Parathyroid adenoma (tissue), 2 donors: ENCODE results near the gene PRMT3.
"Not testable (repeated sequence)": the region's sequence is repeated elsewhere in the genome, so short reads cannot be mapped to it uniquely, and the experiment has no call there.

Experiments
- H2AFZ ChIP-seq: fragments of 300-600 bp; sonication (generic); one replicate; pipeline ENCODE4 v1.7.0; 2017; ENCODE audit warnings: antibody characterized with exemption, mild to moderate bottlenecking
- H3K27ac ChIP-seq: fragments of 300-600 bp; sonication (generic); one replicate; pipeline ENCODE4 v1.7.0; 2017
- H3K27me3 ChIP-seq: fragments of 300-600 bp; sonication (generic); one replicate; pipeline ENCODE4 v1.7.0; 2017; ENCODE audit warnings: low read length; ENCODE audit not compliant: control insufficient read depth, insufficient read depth
- H3K36me3 ChIP-seq: fragments of 300-600 bp; sonication (generic); one replicate; pipeline ENCODE4 v1.7.0; 2017; ENCODE audit warnings: low read length; ENCODE audit not compliant: control insufficient read depth, insufficient read depth
- H3K4me1 ChIP-seq: fragments of 300-600 bp; sonication (generic); one replicate; pipeline ENCODE4 v1.7.0; 2017; ENCODE audit warnings: control low read depth
- H3K4me2 ChIP-seq: fragments of 300-600 bp; sonication (generic); one replicate; pipeline ENCODE4 v1.7.0; 2017; ENCODE audit warnings: low read length
- H3K4me3 ChIP-seq: fragments of 300-600 bp; sonication (generic); one replicate; pipeline ENCODE4 v1.7.0; 2017; ENCODE audit warnings: low read depth, low read length
- H3K79me2 ChIP-seq: fragments of 300-600 bp; sonication (generic); one replicate; pipeline ENCODE4 v1.7.0; 2017; ENCODE audit warnings: control low read depth
- H3K9ac ChIP-seq: fragments of 300-600 bp; sonication (generic); one replicate; pipeline ENCODE4 v1.7.0; 2017; ENCODE audit warnings: mild to moderate bottlenecking
- H3K9me3 ChIP-seq: fragments of 300-600 bp; sonication (generic); one replicate; pipeline ENCODE4 v1.7.0; 2017; ENCODE audit warnings: low read length; ENCODE audit not compliant: control insufficient read depth
- TF ChIP-seq, protein P1 (sequence below): fragments of 300-600 bp; sonication (generic); IDR thresholded peaks from one replicate; pipeline ENCODE4 v1.7.0; 2017; ENCODE audit warnings: antibody characterized with exemption, mild to moderate bottlenecking
- donor health status: primary hyperparathyroidism.

PRMT3 gene

DNA sequence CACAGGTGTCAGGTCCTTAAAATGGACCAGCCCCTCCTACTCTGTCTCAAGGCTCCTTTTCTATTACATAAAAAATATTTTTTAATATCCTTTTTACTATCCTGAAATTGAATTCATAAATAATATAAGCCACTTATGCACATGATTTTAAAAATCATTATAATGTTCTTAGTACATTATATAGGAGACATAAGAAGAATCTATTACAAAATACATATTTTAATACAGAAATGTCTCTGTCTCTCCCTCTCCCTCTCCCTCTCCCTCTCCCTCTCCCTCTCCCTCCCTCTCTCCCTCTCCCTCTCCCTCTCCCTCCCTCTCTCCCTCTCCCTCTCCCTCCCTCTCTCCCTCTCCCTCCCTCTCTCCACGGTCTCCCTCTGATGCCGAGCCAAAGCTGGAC, 159.9 kb downstream of the PRMT3 start:
- TF ChIP-seq, protein P1, sequence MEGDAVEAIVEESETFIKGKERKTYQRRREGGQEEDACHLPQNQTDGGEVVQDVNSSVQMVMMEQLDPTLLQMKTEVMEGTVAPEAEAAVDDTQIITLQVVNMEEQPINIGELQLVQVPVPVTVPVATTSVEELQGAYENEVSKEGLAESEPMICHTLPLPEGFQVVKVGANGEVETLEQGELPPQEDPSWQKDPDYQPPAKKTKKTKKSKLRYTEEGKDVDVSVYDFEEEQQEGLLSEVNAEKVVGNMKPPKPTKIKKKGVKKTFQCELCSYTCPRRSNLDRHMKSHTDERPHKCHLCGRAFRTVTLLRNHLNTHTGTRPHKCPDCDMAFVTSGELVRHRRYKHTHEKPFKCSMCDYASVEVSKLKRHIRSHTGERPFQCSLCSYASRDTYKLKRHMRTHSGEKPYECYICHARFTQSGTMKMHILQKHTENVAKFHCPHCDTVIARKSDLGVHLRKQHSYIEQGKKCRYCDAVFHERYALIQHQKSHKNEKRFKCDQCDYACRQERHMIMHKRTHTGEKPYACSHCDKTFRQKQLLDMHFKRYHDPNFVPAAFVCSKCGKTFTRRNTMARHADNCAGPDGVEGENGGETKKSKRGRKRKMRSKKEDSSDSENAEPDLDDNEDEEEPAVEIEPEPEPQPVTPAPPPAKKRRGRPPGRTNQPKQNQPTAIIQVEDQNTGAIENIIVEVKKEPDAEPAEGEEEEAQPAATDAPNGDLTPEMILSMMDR: no peak
- H3K27ac ChIP-seq: no peak overlapping the region
- H3K9me3 ChIP-seq: no peaks in the 10 kb centered on the region
- H3K36me3 ChIP-seq: no peaks in the 10 kb centered on the region
- H3K9ac ChIP-seq: no peak overlapping the region
- H2AFZ ChIP-seq: no peak overlapping the region
- H3K4me3 ChIP-seq: no peak overlapping the region
- no peaks in the 10 kb centered on the region for H3K79me2 ChIP-seq
- no peaks in the 10 kb centered on the region for H3K27me3 ChIP-seq
- H3K4me2 ChIP-seq: no peak overlapping the region
- no peaks in the 10 kb centered on the region for H3K4me1 ChIP-seq

DNA sequence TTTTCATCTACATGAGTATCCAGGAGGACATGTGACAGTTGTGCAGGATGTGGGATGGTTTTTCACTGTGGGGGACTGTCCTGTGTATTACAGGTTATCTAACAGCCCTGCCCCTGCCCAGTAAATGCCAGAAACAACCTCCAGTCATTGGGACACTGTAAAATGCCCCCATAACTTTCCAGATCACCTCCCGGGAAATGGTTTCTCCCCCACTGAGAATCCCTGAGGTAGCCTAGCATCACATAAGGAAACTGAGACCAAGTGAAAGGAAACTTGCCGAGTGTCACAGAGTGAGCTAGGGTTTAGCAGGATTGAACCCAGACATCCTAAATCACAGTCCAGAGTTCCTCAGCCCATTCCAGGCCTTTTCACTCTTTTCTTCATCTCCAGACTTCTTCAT, 163.6 kb downstream of the PRMT3 start:
- H3K79me2 ChIP-seq: no peaks in the 10 kb centered on the region
- no peak overlapping the region for H3K4me3 ChIP-seq
- H3K27me3 ChIP-seq: no peaks in the 10 kb centered on the region
- no peak overlapping the region for H3K27ac ChIP-seq
- no peaks in the 10 kb centered on the region for H3K36me3 ChIP-seq
- H3K4me1 ChIP-seq: no peaks in the 10 kb centered on the region
- H2AFZ ChIP-seq: no peak overlapping the region
- no peak overlapping the region for H3K9ac ChIP-seq
- TF ChIP-seq, protein P1: no peak
- no peaks in the 10 kb centered on the region for H3K9me3 ChIP-seq
- H3K4me2 ChIP-seq: no peak overlapping the region

DNA sequence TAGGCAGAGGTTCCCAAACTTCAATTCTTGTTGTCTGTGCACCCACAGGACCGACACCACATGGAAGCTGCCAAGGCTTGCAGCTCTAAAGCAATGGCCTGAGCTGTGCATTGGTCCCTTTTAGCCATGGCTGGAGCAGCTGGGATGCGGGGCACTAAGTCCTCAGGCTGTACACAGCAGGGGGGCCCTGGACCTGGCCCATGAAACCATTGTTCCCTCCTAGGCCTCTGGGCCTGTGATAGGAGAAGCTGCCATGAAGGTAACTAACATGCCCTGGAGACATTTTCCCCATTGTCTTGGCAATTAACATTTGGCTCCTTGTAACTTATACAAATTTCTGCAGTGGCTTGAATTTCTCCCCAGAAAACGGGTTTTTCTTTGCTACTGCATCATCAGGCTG, 168.3 kb downstream of the PRMT3 start:
- no peaks in the 10 kb centered on the region for H3K27me3 ChIP-seq
- H3K4me1 ChIP-seq: no peaks in the 10 kb centered on the region
- H3K9ac ChIP-seq: no peak overlapping the region
- no peaks in the 10 kb centered on the region for H3K79me2 ChIP-seq
- no peak overlapping the region for H3K27ac ChIP-seq
- H2AFZ ChIP-seq: no peak overlapping the region
- H3K4me2 ChIP-seq: no peak overlapping the region
- H3K4me3 ChIP-seq: no peak overlapping the region
- no peaks in the 10 kb centered on the region for H3K36me3 ChIP-seq
- H3K9me3 ChIP-seq: no peaks in the 10 kb centered on the region
- TF ChIP-seq, protein P1: no peak

DNA sequence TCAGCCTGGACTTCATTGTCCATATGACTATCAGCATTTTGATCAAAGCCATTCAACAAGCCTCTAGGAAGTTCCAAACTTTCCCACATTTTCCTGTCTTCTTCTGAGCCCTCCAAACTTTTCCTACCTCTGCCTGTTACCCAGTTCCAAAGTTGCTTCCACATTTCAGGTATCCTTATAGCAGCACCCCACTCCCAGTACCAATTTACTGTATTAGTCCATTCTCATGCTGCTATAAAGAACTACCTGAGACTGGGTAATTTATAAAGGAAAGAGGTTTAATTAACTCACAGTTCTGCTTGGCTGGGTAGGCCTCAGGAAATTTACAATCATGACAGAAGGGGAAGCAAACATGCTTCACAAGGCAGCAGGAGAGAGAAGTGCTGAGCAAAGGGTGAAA, 168.9 kb downstream of the PRMT3 start:
- H3K27ac ChIP-seq, H3K9ac ChIP-seq: not testable (repeated sequence)

DNA sequence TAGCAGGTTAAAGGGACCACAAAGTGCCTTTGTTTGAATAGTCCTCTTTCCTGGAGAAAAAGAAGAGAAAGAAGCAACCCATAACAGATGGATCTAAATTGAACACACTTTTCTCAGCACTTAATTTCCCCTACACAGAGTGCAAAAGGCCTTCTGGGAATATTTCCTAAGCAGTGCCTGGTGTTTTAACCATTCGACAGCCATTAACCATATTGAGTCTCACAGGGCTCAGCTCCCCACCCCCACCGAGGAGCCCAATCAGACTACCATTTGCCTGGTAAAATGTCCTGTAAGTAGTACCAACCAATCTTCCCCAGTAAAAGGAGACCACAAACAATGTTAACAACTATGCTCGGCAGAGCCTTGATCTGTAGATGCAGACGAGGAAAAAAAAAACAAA, 171.2 kb downstream of the PRMT3 start:
- Histone ChIP-seq H3K4me3 (no peak overlapping the region), H3K36me3 (no peaks in the 10 kb centered on the region), H3K9me3 (no peaks in the 10 kb centered on the region), H3K79me2 (no peaks in the 10 kb centered on the region), H3K4me2 (no peak overlapping the region), H2AFZ (no peak overlapping the region), H3K27me3 (no peaks in the 10 kb centered on the region), H3K27ac (no peak overlapping the region), H3K4me1 (no peaks in the 10 kb centered on the region), H3K9ac (no peak overlapping the region)
- TF ChIP-seq, protein P1: no peak

More for the DNA sequence above, 168.9 kb downstream of the PRMT3 start:
- H3K4me1 ChIP-seq, H3K36me3 ChIP-seq, H3K27me3 ChIP-seq, H3K4me2 ChIP-seq, H2AFZ ChIP-seq, H3K4me3 ChIP-seq, H3K79me2 ChIP-seq, H3K9me3 ChIP-seq: not testable (repeated sequence)
